ENCODE data around the gene RIPK3. TPM values are rescaled to one million over a fixed set of nuclear protein-coding genes. Genes with fewer than 3 reads are reported as not detected.

RIPK3 gene
- total RNA-seq, 1 experiment from 2014 or later: 0.35 TPM

DNA sequence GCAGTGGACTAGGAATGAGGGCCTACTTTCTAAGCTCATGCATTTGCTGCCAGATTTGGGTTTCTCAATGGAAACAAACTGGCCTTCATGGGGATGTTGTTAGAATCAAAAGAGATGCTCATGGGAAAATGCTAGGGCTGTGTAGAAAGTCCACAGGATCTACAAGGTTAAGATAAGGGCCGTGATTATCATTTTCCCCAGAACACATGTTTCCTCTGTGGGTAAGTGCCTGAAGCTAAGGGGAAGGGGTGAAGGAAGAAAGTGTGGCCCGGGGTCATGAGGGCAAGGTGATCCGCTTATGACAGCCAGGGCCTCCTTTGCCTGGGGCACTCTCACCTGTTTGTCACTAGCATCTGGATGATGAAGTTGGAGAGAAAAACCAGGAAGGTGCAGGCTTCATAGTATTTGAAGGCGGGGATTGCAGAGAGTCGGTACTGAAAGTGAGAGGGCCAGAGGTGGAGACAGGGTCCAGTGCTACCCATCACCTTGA is 14.7 kb downstream of the RIPK3 start:
- no peak overlapping the region for H3K14ac ChIP-seq (ENCODE audit: insufficient read depth, low read length)
- no peak overlapping the region for H3K27ac ChIP-seq (ENCODE audit: insufficient read length, low read depth, low read length)
- peaks cover 60% of the 10 kb centered on the region for H3K27me3 Mint-ChIP-seq (ENCODE audit: low read depth)
- no peaks in the 10 kb centered on the region for H3K9me3 ChIP-seq (ENCODE audit: control insufficient read depth, low read depth, low read length)
- H3K18ac ChIP-seq (ENCODE audit: insufficient read length, low read depth, low read length): no peak overlapping the region
- DNase-seq: no peak
- no peak overlapping the region for H3K23ac ChIP-seq (ENCODE audit: insufficient read length, low read depth, low read length)
- no peak overlapping the region for H4K8ac ChIP-seq (replicated peaks; ENCODE audit: insufficient read length, low read depth, low read length)
- no peak for TF ChIP-seq CTCF (conservative IDR thresholded peaks at IDR 0.05)
- H2AFZ ChIP-seq (ENCODE audit: low read length): no peak overlapping the region
- H4K20me1 ChIP-seq (ENCODE audit: control insufficient read depth, insufficient read depth, insufficient read length): no peaks in the 10 kb centered on the region
- no peaks in the 10 kb centered on the region for H3K79me2 ChIP-seq (ENCODE audit: insufficient read depth, low read length)
- no peak overlapping the region for H2BK15ac ChIP-seq (ENCODE audit: low read depth, low read length)
- no peak overlapping the region for H2BK120ac ChIP-seq (ENCODE audit: low read depth, low read length, poor library complexity, severe bottlenecking)
- no peak overlapping the region for H3K56ac ChIP-seq (ENCODE audit: insufficient read length, low read depth, low read length)
- H3K9me3 Mint-ChIP-seq: no peaks in the 10 kb centered on the region; a peak in 2 of 5 replicates
- no peak overlapping the region for H4K5ac ChIP-seq (ENCODE audit: insufficient read length, low read depth, low read length)
- no peak overlapping the region for H3K4me3 Mint-ChIP-seq
- WGBS (ENCODE audit: extremely low coverage, insufficient read length, low lambda C conversion rate): no CpG with 5 or more reads among the region's 5 CpGs
- no peak overlapping the region for H3K4ac ChIP-seq (ENCODE audit: low read depth, low read length)
- H3T11ph ChIP-seq (ENCODE audit: low read length): no peak overlapping the region
- no peaks in the 10 kb centered on the region for H3K79me1 ChIP-seq (ENCODE audit: insufficient read depth, low read depth, low read length, poor library complexity, severe bottlenecking)
- no peaks in the 10 kb centered on the region for H3K4me1 ChIP-seq (ENCODE audit: insufficient read depth, low read length)
- H3K4me2 ChIP-seq (ENCODE audit: insufficient read depth, insufficient read length, low read length): no peak overlapping the region
- H3K23me2 ChIP-seq (ENCODE audit: insufficient read length, low read depth, low read length, poor library complexity, severe bottlenecking): no peaks in the 10 kb centered on the region
- no peak overlapping the region for H3K9ac ChIP-seq (ENCODE audit: extremely low read depth, insufficient read length, low read length)
- no peaks in the 10 kb centered on the region for H3K36me3 Mint-ChIP-seq (ENCODE audit: insufficient read depth in 1 of 3, low read depth in 3 of 3)
- H2BK12ac ChIP-seq (ENCODE audit: insufficient read length, low read depth, low read length): no peak overlapping the region
- no peak overlapping the region for H2AK5ac ChIP-seq (ENCODE audit: insufficient read length, low read length)
- no peaks in the 10 kb centered on the region; the same call in 1 of the 2 replicates for H3K27me3 ChIP-seq (ENCODE audit: insufficient read depth, low read length)
- no peak overlapping the region for H4K91ac ChIP-seq (ENCODE audit: insufficient read length, low read depth, low read length)
- no peak overlapping the region for H3K27ac Mint-ChIP-seq
- H3K4me1 Mint-ChIP-seq: no peaks in the 10 kb centered on the region
- no peak overlapping the region for H2BK5ac ChIP-seq (ENCODE audit: insufficient read length, low read length)
- H2BK20ac ChIP-seq (ENCODE audit: low read depth, low read length, poor library complexity, severe bottlenecking): no peak overlapping the region
